ENCODE data around the gene ACAP1.

Gene ACAP1, protein sequence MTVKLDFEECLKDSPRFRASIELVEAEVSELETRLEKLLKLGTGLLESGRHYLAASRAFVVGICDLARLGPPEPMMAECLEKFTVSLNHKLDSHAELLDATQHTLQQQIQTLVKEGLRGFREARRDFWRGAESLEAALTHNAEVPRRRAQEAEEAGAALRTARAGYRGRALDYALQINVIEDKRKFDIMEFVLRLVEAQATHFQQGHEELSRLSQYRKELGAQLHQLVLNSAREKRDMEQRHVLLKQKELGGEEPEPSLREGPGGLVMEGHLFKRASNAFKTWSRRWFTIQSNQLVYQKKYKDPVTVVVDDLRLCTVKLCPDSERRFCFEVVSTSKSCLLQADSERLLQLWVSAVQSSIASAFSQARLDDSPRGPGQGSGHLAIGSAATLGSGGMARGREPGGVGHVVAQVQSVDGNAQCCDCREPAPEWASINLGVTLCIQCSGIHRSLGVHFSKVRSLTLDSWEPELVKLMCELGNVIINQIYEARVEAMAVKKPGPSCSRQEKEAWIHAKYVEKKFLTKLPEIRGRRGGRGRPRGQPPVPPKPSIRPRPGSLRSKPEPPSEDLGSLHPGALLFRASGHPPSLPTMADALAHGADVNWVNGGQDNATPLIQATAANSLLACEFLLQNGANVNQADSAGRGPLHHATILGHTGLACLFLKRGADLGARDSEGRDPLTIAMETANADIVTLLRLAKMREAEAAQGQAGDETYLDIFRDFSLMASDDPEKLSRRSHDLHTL

DNA sequence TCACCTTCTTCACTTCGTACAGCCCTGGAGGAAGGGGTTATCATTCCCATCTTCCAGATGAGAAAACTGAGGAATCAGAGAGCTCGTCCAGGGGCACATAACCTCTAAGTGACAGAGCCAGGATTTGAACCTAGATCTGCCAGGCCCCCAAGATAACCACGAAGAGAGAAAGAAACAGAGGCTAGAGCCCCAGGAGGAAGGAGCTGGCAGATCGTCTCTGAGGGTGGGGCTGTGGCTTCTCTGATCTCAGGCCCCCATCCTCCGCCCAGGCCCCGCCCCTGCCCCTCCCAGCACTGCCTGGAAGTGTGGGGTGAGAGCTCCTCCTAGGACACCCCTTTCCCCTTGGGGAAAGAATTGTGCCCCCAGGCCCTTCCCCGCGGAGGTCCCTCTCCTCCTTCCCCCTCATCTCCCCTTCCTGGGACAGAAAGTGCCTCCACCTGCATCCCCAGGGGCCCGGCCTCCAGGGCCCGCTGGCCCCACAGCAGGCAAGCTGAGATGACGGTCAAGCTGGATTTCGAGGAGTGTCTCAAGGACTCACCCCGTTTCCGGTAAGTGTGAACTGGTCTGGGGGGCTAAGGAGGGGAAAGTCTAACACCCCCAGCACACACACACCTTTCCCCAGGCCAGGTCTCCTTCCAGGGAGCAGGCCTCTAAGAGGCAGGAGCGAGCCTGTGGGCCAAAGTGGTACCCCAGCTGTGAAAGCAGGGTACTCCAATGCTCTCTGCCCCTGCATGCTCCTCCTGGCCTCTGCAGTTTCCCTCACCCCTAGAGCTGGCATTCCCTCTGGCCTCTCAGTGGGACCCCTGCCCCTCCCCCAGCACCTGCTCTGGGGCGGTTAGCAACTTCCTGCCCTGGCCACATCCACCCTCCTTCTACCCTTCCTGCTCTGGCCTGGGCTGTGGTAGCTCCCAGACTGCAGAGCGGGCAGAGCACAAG, at the start of gene ACAP1:
Gene ACAP1 (plus strand): TSS at position 290 of the 936 bp plus-strand sequence. CDS start 206 bp downstream, at position 496.
- DNase-seq (ENCODE audit: low read depth, low spot score): no peak

- no peak for DNase-seq (ENCODE audit: low read depth, low spot score)
These were observed 46.9 kb upstream of the ACAP1 start for GRCh38 chr17:7289256-7290032.

GRCh38 chr17:7290166-7290565, 46.2 kb upstream of the ACAP1 start:
- DNase-seq (ENCODE audit: low read depth, low spot score): no peak

DNA sequence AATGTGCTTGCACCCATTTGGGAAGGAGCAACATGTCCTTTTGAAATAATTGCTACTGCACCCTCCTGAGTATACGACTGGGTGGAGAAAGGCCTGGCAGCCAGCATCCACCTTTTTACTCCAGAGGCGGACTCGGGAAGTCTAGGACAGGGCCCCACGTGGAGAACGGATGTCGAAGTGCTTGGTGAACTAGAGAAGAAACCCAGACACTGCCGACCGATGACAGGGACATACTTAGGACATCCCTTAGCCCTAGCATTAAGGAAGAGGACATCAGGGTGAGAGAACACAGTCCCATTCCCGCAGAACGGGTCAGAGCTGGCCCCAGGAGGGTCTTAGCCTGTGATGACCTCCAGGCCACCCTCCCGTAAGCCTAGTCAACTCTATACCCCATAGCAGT, 45.6 kb upstream of the ACAP1 start:
- DNase-seq (ENCODE audit: low read depth, low spot score): no peak

DNA sequence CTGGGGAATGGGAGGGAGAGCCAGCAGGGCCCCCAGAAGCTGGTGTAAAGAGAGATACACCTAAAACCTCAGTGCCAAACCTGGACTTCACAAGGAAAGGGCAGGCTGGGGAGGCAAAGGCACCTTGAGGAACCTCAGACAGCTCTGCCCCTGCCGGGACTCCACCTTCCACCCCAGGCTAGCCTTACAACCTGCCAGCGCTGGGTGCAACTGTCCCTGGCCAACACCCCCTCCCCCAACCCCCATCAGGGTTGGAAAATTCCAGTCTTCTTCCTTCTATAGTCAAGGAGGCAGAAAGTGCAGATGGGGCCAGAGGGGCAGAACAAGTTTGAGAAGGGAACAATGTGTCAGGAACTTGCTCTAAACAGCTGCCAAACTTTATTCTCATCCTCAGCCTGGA, 44.1 kb upstream of the ACAP1 start:
- no peak for DNase-seq (ENCODE audit: low read depth, low spot score)

- no peak for DNase-seq (ENCODE audit: low read depth, low spot score)
These were observed 43.6 kb upstream of the ACAP1 start for GRCh38 chr17:7292729-7293128.

DNA sequence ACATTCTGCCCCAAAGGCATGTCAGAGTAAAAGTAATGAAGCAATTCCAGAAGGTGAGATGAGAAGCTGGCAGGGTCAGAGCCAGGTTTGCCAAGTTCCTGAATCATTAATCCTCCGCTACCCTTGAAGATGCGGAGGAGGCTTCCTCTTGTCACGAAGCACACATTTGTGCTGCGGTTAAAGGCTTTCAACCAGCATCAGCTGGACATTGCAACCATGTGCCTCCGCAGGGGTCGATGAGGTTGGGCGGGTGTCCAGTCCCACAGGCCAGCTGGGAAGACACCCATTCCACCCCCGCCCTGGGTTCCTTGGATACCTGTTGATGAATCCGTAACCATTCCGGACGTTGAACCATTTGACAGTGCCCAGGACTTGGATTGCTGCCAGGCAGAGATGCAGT, 43.2 kb upstream of the ACAP1 start:
- DNase-seq (ENCODE audit: low read depth, low spot score): no peak

DNA sequence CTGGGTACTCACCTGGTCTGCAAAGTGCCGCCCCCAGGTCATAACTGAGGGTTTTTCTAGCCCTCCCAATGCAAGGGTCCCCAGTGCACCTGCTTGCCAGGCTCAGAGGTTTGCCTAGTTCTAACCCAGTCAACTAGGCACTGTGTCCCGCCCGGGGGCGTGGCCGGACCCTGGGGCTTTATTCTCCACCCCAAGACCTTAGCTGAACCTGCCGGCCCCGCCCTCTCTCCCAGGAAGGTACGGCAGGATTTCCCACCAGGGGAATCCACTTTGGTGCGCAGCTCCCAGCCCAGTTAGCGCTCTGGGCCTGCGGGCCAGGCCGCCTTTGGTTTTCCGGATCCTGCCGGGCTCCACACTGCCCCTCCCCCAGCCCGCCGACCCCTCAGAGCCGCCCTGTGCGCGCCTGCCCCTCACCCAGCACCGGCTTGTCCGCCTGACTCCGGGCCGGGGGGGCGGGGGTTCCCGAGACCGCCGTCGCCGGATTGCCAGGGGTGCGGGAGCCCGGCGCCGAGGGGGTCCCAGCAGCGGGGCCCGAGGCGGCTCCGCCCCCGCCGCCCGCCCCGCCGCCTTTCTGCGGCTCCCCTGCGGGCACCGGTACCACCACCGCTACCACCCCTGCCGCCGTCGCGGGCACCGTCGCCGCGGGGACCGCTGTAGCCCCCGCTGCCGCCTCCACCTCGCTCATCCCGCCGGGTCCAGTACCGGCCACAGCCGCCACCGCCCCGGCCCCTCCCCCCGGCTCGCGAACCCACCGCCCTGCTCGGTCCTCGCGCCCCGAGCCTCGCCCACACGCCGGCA, 42.3 kb upstream of the ACAP1 start:
- DNase-seq (ENCODE audit: low read depth, low spot score): no peak

- DNase-seq (ENCODE audit: low read depth, low spot score): no peak
These were observed 41.6 kb upstream of the ACAP1 start, which contains the start of gene YBX2 for GRCh38 chr17:7294614-7295153. YBX2 (minus strand) TSS chr17:7294639; CDS start chr17:7294500, 139 bp downstream.

GRCh38 chr17:7295230-7296180, 40.8 kb upstream of the ACAP1 start:
- no peak for DNase-seq (ENCODE audit: low read depth, low spot score)

DNA sequence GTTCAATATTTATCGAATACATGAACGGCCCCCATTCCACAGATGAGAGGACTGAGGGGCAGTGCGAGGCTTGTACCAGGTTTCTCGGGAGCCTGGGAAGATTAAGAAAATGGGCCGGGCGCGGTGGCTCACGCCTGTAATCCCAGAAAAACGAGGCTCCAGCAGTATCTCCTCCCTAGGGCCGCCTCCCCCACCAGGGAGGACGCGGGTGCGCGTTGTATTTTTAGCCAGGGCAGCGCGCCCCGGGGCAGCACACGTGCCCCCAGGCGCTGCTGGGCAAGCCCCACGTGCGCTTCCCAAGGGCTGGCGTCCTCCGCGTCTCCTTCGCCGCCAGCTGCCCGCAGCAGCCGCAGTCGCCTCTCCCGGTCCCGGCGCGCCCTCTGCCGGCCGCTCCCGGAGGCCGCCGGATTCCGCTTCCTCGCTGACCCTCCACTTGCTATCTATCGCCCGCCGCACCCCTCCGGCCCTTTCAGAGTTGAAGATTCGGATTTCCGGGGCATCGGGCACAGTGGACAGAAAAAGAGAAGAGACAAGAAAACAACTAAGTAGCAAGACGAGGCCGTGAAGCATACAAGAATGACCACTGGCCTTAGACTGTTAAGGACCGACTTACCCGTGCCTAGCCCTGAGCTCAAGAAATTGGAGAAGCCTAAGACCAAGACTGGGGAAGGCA, 40.0 kb upstream of the ACAP1 start:
- DNase-seq (ENCODE audit: low read depth, low spot score): no peak

- no peak for DNase-seq (ENCODE audit: low read depth, low spot score)
These were observed 32.1 kb upstream of the ACAP1 start for GRCh38 chr17:7304179-7304578.

GRCh38 chr17:7306911-7307685, 29.2 kb upstream of the ACAP1 start, which contains the start of gene EIF5A:
EIF5A (plus strand) TSS chr17:7307628; CDS start chr17:7309636, 2,008 bp downstream.
- DNase-seq (ENCODE audit: low read depth, low spot score): peak; percentile 98

- DNase-seq (ENCODE audit: low read depth, low spot score): no peak
These were observed 28.4 kb upstream of the ACAP1 start for GRCh38 chr17:7307686-7308624.

DNA sequence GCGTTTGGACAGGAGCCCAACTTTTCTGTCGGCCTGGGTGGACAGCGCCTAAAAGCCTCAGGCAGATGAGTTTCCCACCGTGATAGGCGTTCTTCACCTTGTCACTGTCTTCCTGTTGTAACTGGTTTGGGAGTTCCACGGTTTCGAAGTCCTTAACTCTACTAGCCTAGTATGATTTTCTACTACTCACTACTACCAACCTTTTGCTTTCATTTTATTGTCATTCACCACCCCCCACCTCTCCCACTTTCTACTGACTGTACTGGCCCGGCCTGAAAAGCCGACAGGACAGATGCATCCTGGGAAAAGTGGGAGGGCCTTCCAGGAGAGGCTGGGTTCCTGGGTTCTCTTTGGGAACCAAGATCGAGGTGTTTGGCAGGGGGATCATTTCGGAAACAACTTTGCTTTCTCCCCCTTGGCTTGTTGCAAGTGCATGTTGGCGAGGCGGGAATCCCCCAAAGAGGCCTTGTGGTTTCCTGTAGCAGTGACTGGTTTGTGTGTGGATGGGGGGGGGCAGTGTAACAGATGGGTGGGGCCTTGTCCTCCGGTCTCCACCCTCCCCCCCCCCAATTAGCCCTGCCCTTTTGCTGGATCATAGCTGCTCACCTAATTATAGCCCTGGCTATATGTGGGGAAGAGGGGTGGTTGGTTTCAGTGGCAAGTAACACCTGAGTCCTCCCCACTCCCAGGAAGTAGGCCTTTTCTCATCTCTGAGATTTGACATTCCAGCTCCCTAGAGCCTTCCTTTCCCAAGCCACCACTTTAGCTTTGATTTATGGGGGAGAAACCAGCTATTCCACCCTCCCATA, 27.5 kb upstream of the ACAP1 start:
- no peak for DNase-seq (ENCODE audit: low read depth, low spot score)
